GM18507 (cell line): ENCODE data around the gene CPA1.

Source experiments
- DNase-seq: peaks from one replicate; pipeline ENCODE4 v3.0.0; 2011; ENCODE audit warnings: low read depth; ENCODE audit not compliant: insufficient read length; ENCODE audit errors: extremely low spot score
- FAIRE-seq: peaks from 2 replicates; lab custom pipeline; 2011; peaks lifted over from hg19 to GRCh38; lab: Jason Lieb, UNC

Gene CPA1

DNA sequence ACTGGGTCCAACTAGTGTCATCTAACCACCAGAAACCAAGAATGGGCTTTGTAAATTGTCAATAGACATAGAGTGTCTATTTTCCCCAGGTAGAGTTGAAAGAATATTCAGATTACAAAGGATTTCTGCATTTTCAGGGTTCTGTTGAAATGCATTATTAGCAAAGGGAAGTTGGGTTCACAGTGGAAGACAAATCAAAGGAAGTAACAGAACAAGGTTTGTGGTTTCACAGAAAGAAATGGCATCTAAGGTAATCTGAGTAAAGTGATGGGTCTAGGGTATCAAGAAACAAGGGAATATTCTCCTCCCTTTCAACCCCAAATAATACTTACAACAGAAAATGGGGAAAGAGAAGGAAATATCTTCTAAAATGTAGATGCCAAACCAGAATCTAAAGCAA lies 34.7 kb downstream of the CPA1 start:
- no peak for DNase-seq
- no peak for FAIRE-seq

DNA sequence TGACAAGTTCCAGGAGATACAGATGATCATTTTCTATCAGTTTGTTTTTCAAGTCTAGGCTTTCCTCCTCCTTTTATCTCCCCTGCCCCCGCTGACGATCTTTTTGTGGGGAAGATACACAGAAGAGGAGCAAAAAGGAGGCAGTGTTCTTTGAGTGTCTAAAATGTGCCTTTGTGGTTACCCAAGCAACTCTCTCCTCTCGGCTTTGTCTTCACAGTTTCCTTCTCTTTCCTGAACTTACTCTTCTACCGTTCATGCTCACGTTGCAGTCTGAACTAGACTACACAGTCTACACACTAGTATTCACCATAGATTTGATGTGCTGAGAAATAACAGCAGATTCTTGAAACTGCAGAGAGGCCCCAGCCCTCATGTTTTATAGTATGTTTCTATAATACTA lies 36.9 kb downstream of the CPA1 start:
- FAIRE-seq (no peak), DNase-seq (no peak)

DNA sequence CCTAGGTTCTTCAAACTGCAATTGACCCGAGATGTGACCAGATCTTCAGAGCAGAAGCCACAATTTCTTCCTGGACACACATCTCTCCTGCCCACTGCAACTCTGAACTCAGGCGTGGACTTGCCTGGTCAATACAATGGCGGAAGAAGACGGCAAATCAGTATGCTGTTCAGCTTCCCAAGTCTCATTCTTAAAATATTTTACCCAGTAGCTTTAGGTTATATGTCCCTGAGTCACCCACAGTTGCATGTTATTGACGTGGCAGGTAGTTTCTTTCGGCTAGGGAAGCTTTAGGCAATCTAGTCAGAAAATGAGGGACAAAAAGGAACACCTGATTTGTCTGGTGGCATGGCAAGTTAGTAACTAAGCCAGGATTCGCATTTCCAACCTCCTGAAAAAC lies 38.0 kb downstream of the CPA1 start:
- DNase-seq (no peak), FAIRE-seq (no peak)

DNA sequence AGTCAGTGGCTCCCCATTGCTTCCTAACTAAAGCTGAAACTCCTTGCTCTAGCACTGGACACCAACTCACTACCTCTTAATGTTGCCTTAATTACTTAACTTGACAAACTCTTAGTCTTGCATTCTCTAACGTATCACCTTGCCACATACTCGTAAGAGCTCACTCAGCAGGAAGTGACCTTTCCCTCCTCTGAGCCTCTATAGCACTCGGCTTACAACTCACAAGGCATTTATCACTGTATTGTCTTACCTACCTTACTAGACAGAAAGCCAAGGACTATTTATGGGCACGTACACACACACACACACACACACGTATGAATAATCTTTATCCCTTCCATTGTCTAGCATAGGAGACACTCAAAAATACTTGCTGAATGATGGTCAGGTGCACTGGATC lies 39.4 kb downstream of the CPA1 start:
- FAIRE-seq (no peak), DNase-seq (no peak)

DNA sequence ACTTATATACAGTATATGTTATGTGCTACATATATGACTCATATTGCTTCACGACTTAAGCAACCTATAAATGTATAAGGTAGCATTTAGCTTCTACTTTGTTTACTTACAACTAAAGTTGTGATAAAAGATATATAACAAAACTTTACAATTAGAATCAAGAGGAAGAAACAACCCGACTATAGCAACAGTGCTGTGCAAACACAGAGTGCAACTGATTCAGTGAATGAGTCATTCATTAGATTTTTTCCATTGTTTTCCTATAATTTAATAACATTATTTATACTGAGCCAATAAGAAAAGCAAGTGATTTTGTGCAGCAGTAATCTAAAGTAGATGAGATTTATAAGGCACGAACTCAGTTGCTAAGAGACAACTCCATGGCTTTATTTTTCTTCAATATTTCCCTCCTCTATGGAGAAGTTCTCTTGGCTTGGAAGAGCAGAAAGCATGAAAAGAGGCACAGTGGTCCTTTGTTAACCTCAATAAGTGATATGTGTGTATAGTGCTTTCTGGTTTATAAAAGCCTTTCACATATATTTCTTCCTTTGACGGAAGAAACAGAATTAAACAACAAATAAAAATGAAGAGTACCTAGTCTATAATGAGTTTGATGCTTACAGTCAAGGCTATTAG lies 40.8 kb downstream of the CPA1 start:
- FAIRE-seq (no peak), DNase-seq (no peak)

DNA sequence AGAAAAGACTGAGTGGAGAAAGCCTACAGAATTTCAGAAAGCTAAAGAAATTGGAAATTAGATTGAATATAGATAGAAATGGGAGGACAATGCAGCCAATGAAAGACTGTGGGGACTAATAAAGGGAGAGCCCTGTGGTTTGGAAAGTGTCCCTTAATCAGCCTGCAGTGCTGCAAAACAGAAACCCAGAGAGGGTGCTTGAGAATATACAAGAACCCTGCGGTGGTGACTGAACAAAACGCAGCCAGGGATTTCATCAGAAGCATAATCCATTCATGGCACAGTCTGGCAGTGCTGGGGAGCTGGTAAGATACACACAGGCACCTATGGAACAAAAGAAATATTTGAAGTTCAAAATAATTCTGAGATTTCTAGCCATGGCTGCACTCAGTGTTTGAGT lies 41.4 kb downstream of the CPA1 start:
- DNase-seq (no peak), FAIRE-seq (no peak)

DNA sequence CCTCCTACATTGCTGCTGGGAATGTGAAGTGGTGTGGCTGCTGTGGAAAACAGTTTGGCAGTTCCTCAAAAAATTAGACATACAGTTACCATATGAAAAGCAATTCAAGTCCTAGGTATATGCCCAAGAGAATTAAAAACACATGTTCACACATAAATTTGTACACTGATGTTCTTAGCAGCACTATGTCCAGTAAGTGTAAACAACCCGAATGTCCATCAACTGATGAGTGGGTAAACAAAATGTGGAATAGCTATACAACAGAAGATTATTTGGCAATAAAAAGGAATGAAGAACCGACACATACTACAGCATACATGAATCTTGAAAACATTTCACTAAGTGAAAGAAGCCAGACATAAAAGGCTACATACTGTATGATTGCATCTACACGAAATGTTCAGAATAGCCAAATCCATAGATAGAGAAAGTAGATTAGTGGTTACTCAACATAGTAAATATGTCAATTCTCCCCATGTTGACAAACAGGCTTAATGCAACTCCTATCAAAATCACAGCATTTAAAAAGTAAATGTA lies 43.3 kb downstream of the CPA1 start:
- no peak for DNase-seq
- no peak for FAIRE-seq

DNA sequence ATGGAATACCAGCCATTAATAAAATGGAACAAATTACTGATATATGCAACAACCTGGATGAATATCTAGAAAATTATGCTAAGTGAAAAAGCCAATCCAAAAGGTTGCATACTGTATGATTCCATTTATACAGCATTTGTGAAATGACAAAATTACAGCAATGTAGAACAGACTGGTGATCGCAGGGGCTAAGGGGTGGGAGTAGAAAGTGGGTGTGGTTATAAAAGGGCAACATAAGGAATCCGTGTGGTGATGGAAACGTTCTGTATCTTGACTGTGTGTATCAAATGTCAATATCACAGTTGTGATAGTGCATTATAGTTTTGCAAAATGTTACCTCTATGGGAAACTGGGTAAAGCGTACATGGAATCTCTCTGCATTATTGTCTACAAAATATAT lies 45.5 kb downstream of the CPA1 start:
- FAIRE-seq: no peak

DNA sequence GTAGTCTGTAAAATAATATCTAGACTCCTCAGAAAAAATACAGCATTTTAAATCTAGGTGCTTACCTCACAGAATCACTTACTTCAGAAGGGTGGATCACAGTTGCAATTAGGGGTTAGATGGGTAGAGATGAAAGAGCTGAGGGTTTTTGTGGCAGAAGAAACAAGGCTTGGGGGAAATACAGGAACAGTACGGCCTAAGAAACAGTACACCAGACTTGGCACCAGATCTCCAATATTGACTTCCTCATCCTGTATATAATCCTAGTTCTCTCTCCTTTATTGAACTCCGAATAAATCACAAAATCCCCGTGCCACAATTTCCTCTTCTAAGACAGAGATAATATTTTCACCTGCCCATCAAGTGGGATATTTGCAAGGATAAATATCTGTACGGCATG lies 46.3 kb downstream of the CPA1 start:
- FAIRE-seq (no peak), DNase-seq (no peak)

More for the DNA sequence above, 45.5 kb downstream of the CPA1 start:
- no peak for DNase-seq

DNA sequence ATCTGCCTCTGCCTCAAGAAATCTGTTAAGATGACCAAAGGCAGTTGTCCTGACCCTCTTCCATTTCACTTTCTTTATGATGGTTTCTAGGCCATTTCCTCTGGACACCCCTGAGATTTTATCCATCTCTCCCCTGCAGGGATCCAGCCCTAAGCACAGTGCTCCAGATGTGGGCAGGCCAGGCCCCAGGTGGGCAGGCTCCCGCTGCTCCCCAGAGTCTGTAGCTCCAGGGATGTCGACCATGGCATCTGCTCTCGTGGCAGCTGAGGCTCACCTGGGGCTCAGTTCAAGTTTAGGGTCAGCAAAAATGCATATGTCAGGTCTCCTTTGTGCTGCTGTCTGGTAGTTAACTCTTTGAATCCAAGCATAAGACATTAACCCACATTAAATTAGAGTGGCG lies 48.7 kb downstream of the CPA1 start:
- DNase-seq (no peak), FAIRE-seq (no peak)

DNA sequence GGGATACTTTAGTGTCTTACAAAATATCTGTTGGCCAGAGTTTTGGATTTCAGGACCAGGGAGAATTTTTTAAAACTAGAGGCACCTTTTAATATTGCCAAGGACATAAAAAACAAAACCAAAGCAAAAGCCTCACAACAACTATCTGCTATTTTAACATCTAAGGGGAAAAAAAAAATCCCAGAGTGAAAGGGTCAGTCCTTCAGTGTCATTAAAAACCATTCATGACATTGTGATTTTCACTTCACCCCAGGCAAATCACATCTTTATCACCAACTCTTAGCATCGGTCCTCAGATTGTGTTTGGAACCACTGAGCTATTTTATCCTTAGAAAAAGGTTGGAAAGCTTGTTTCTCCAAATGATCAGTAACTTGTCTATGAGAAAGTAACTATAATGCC lies 49.8 kb downstream of the CPA1 start:
- no peak for DNase-seq
- FAIRE-seq: no peak

DNA sequence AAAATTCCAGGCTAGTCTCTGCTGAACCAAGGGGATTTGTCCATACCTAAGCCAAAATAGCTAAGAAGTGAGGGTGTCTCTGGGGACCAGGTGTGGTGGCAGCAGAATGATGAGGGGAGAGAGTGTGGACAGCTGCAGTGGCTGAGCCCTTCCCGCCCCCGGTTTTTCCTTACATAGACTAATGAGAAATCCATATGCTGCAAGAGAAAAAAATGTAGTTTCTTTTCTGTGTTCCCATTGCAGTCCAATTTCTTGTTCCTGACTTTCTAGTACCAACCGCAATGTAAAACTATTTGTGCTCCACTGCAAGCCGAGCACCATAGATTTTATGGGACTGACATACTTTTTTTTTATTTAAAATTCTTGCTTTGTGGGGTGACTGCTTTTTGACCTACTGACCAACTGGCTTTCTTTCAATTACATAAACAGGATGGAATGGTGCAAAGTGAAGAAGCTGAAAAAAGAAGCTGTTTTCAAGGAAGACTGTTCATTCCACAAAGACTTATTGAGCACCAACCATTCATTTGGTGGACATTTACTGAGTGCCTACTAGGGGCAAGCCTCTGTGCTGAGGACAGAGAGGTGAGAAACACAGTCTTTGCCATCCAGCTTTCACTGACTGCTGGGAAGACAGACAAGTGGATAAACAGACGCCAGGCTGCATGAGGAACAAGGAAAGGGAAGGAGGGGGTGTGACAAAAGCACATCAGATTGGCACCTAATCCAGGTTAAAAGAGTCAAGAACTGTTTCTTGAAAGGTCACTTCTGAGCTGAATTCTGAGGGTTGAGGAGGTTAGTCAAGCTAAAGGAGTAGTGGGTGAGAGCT lies 50.8 kb downstream of the CPA1 start:
- FAIRE-seq (no peak), DNase-seq (no peak)

DNA sequence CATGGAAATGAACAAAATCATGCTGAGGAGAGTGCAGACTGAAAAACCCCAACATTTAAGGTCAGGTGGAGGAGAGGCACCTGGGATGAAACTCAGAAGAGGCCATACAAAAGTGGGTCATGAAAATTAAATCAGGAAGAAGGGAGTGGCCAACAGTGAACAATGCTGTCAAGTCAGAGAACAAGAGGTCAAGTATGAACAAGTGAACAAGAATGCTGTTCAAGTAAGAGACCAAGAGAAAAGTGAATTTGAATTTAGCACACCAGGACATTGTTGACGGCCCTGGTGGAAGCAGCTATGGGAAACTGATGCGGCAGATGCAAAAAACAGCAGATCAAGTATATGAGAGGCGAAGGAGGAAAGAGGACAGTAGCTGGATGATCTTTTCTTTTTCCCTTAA lies 52.6 kb downstream of the CPA1 start:
- FAIRE-seq (no peak), DNase-seq (no peak)

DNA sequence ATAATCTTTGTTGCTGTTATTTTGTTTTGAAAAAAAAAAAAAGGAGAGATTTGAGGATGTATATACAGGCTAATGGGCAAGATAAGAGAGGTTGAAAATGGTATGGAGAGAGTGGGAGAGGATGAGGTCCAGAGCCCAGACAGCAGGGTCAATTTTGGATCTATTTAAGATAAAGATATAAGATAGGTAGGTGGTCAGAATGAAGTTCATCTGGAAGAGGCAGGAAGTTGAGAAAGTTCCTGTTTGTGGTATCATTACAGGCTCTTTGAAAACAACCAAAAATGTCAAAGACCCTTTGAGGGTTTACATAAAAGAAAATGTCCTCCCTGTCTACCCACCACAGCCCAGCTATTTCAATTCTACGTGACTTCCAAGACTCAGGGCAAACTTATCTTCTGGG lies 53.0 kb downstream of the CPA1 start:
- DNase-seq: no peak
- FAIRE-seq: no peak

DNA sequence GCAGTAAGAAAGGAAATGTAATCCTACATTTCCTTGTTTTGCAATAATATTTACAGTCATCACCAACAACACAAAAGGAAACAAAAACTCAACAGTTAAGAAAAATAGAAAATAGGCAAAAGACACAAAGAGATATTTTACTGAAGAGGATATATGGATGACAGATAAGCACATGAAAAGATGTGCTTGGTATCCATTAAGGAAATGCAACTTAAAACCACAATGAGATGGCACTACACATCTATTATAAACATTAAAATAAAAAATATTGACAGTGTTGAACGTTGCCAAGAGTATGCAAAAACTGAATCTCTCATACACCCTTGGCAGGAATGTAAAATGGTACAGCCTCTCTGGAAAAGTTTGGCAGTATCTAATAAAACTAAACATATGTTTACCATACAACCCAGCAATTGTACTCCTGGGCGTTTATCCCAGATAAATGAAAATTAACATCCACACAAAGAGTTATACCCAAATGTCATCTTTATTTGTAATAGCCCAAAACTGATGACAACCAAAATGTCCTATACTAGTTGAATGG lies 55.1 kb downstream of the CPA1 start:
- DNase-seq: no peak
- no peak for FAIRE-seq

DNA sequence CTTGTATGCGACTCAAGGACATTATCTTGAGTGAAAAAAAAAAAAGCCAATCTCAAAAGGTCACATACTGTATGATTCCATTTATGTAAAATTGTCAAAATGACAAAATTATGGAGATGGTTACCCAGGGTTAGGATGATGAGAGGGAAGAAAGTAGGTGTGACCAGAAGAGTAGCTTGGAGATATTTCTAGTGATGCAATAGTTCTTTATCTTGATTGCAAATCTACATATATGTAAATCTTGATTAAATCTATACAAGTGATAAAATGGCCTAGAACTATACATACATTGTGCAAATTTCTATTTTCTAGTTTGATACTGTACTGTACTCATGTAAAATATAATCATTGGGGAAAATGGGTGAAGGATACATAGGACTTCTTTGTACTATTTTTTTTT lies 56.0 kb downstream of the CPA1 start:
- DNase-seq (no peak), FAIRE-seq (no peak)
